OCI-LY1 (cell line): ENCODE data around the gene RAD51B.

ENCODE experiments used
- CTCF ChIP-seq: fragments of 200-600 bp; sonication (generic), shearing (Covaris generic); IDR thresholded peaks from 2 replicates; pipeline ENCODE4 v1.5.1; 2017; ENCODE audit warnings: mild to moderate bottlenecking, antibody characterized with exemption, low read length, moderate library complexity, mixed read lengths
- EZH2 ChIP-seq: fragments of 200-600 bp; sonication (generic), shearing (Covaris generic); IDR thresholded peaks from 2 replicates; pipeline ENCODE4 v1.8.0; 2017; ENCODE audit warnings: borderline replicate concordance, mixed run types, mild to moderate bottlenecking, antibody characterized with exemption, low read length, moderate library complexity, mixed read lengths

GRCh38 chr14:68571114-68571591, 751.6 kb downstream of the RAD51B start:
- no peak for TF ChIP-seq CTCF
- TF ChIP-seq EZH2: no peak
